ENCODE data around the gene RBPJ.
"Not testable (repeated sequence)": the region's sequence is repeated elsewhere in the genome, so short reads cannot be mapped to it uniquely, and the experiment has no call there.

Gene RBPJ

DNA sequence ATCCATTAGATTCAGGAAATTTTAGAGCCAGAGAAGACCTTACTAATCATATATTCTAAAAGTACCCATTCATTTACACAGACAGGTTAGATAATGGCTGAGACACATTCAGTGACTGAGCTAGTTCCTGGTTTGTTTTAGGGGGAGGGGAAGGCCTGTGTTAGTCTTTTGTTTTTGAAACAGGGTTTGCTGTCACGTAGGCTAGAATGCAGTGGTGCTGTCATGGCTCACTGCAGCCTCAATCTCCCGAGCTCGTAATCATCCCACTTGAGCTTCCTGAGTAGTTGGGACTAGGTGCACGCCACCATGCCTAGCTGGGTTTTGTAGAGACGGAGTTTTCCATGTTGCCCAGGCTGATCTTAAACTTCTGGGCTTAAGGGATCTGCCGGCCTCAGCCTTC is 10.1 kb downstream of the RBPJ start:
- in situ Hi-C loops (cut with MboI; ENCODE audit: low pct_unique_long_range_greater_than_20kb, low sequenced_read_pairs), result no loop called here
- no peak for DNase-seq

DNA sequence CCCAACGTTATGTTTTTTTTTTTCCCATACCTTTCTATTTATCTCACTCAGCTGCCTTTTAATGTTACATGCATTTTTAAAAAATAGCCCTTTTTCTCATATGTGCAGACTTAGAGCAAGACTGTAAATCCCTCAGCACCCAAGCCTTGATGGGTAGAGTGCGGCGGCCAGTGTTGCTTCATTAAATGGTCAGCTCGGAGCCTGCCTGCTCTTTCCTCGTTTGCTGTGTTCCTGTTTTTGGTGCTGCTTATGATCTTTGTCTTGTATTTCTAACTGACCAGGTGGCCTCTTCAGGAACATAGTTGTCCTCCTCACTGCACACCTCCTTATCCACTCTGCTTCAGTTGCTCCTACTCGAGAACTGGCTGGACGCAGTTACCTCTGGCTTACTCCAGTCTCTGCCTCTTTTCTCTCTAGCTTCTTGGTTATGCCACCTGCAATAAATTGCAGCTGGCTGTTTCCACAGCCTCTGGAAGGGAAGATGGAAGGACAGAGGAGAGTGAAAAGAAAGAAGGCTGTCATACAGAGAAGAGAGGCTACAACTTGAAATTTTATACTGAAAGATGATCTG is 10.7 kb downstream of the RBPJ start:
- in situ Hi-C loops (cut with MboI; ENCODE audit: low pct_unique_long_range_greater_than_20kb, low sequenced_read_pairs), result no loop called here
- DNase-seq, result no peak

DNA sequence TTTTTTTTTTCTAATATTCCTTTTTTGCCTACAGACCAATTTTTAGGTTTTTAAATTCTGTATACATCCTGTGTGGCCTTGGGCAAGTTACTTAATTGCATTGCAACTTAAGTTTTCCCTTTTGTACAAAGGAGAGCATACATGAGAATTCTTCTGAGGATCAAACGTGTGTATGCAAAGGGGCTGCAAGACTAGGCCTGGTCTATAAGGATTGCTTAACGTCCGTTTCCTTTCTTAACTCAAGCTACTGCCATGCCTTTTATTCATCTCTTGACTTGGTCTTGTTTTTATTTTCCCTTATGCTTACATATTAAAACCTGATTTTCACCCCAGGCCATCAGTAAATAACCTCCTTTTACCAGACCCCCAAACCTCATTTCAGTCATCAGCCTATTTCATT is 13.6 kb downstream of the RBPJ start:
- in situ Hi-C loops (cut with MboI; ENCODE audit: low pct_unique_long_range_greater_than_20kb, low sequenced_read_pairs), result no loop called here
- DNase-seq, result no peak

DNA sequence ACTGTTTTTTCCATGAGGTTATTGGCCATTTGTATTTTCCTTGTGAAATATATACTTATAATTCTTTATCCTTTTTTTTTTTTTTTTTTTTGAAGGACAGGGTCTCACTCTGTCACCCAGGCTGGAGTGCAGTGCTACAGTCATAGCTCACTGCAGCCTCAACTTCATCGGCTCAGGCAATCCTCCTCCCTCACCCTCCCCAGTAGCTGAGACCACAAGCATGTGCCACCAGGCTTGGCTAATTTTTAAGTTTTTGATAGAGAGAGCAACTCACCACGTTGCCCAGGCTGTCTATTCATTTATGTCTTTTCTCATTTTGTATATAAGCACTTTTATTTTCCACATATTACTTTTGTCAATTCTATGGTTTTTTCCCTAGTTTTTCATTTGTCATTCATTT is 16.8 kb downstream of the RBPJ start:
- in situ Hi-C loops (cut with MboI; ENCODE audit: low pct_unique_long_range_greater_than_20kb, low sequenced_read_pairs), result no loop called here
- no peak for DNase-seq

DNA sequence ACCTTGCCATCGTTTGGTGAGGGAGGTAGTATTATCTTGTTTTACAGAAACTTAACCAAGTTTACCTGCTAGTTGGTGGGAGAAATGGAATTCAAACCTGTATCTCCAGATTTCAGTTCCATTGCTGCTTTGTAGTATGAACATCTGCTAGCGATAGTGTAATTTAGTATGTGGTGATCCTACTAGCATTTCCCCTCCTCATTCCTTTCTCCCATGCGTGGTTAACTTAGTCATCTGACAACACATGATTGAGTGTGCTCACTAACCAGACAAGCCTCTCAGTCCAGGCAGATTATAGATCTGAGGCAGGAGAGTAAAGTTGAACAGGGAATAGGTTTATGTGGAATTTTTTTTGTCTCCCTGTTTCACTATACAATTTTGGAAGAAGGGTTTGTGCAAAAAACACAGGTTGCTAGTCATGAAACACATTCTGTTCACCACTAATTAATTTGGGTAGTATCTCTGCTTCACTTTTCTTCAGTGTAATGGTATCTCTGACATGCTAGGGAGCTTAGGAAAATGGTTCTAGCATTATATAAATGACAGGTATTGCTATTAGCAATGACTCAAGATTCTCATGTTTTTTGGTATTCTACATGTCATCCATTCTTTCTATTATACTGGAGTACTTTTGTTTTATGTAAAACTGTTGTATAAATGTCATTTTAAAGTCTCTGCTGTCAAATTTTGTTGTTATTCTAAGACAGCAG is 21.7 kb downstream of the RBPJ start:
- no peak for DNase-seq
- in situ Hi-C loops (cut with MboI; ENCODE audit: low pct_unique_long_range_greater_than_20kb, low sequenced_read_pairs), result no loop called here

DNA sequence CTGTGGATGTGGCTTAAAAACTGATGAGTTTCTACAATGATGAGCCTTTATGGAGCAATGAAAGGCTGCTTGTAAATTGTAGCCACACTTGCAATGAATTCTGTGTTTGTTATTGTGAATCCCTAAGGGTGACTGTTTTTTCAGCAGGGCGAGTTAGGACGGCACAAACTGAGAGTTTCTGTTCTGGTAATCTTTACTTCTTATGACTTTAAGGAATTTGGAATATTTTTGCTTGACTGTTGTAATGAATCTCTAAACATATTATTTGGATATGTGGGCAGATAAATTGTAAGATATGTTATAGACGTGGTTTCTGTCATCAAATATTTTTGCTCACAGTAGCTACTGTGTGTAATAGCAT is 22.2 kb downstream of the RBPJ start:
- in situ Hi-C loops (cut with MboI; ENCODE audit: low pct_unique_long_range_greater_than_20kb, low sequenced_read_pairs), result no loop called here
- no peak for DNase-seq

DNA sequence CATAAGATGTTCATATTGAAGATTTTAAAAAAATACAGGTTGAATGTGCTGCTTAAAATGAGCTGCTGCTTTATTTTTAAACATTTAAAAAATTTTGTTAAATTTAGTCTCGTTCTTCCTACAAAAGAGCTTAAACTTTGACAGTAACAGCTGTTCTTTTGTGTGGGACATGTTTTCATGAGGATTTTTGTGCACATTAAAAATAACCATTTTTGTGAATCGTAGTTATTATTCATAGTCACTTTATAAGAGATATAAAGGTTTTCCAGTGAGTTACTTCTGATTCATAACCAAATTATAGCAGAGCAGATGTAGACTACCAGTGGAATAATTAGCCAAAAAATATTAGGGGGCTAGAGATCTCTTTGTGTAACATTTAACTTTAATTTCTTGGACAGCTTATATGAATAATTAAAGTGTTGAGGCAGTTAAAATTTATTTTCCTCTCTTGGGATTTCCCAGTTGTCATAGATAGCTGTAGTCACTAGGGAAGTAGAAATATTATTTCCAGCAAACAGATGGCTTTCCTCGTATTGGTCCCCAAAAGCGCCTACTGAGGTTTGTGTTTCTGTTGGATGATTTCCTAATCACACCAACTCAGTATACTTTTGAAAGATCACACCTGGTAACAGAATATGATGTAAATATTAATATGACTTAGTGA is 24.2 kb downstream of the RBPJ start:
- in situ Hi-C loops (cut with MboI; ENCODE audit: low pct_unique_long_range_greater_than_20kb, low sequenced_read_pairs), result no loop called here
- no peak for DNase-seq

DNA sequence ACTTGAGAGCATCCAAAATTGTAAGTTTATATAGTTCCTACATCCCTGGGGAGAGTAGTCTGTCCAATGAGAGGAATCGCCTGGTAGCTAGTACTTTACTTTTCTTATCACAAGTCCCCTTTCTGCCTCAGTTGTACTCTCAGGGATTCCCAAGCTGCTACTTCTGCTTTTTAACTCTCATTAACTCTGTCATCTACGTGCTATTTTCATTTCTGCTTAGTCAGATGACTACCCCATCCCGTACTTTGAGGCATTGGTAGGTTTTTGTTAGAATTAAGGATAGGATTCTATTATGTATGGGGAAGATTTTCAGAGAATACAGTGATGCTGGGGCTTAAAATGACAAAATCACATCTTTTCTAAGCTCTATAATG is 24.7 kb downstream of the RBPJ start:
- no peak for DNase-seq
- in situ Hi-C loops (cut with MboI; ENCODE audit: low pct_unique_long_range_greater_than_20kb, low sequenced_read_pairs), result no loop called here

DNA sequence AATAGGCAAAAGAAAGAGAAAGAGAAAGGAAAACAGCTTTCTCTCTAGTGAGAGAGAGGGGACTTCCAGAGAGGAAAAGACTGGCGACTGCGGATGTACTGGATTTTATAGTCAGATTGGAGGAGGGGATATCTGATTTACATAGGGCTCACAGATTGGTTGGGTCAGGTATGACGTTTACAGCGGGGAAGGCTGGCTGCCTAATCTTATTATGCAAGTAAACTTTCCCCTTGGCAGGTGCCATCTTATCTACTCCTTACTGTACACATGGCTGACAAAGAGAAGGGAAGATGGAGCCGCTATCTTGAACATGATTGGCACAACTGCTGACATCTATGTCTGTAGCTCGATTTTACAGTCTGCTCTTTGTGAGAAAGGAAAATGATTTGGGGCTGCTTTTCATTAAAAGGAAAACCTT is 25.4 kb downstream of the RBPJ start:
- in situ Hi-C loops (cut with MboI; ENCODE audit: low pct_unique_long_range_greater_than_20kb, low sequenced_read_pairs), result no loop called here
- DNase-seq, result no peak

DNA sequence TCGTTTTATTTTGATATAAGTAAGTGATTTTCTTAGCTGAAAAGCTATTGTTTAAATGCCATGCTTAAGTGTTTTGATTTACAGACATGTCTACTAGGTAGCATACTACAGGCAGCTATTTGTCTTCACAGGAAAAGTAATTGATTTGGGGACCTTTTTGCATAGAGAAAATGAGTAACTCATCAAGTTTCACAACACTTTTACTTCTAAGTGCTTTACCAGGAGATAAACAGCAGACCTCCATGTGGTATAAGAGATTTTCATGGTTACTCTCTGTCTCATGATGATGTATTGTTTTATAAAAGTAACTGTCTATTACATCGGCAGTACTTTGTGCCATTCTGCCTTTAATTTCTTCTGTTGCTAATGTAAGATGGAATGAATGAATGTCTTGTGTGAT is 28.7 kb downstream of the RBPJ start:
- in situ Hi-C loops (cut with MboI; ENCODE audit: low pct_unique_long_range_greater_than_20kb, low sequenced_read_pairs), result no loop called here
- no peak for DNase-seq

DNA sequence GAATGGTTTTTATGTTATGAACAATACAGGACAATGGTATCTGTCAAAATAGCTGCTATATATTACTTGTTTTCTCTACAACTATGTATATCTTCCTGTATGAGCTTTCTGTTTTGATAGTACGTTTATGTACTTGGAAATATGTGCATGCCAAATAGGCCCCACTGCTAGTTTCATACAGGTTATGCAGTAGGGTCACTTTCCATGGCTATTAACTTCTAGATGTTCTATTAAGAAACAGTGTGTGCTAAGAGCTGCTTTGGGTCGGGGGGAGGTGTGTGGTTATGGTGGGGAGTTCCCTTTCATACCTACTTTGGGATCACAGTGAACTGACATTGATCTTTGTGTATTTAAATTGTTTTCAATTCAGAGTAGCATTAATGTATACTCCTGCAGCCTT is 30.9 kb downstream of the RBPJ start:
- in situ Hi-C loops (cut with MboI; ENCODE audit: low pct_unique_long_range_greater_than_20kb, low sequenced_read_pairs), result no loop called here

DNA sequence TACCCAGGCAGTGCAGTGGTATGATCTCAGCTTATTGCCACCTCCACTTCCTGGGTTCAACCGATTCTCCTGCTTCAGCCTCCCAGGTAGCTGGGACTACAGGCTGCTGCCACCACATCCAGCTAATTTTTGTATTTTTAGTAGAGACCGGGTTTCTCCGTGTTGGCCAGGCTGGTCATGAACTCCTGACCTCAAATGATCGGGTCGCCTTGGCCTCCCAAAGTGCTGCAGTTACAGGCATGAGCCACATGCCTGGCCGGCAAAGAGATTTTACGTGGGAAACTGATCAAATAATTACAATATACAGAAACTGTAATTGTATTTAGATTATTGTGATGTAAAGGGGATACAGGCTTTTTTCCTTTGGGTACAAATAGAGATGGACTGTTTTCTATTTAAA is 33.7 kb downstream of the RBPJ start:
- no peak for DNase-seq
- in situ Hi-C loops (cut with MboI; ENCODE audit: low pct_unique_long_range_greater_than_20kb, low sequenced_read_pairs), result no loop called here

More for the DNA sequence above, 30.9 kb downstream of the RBPJ start:
- DNase-seq, result no peak

DNA sequence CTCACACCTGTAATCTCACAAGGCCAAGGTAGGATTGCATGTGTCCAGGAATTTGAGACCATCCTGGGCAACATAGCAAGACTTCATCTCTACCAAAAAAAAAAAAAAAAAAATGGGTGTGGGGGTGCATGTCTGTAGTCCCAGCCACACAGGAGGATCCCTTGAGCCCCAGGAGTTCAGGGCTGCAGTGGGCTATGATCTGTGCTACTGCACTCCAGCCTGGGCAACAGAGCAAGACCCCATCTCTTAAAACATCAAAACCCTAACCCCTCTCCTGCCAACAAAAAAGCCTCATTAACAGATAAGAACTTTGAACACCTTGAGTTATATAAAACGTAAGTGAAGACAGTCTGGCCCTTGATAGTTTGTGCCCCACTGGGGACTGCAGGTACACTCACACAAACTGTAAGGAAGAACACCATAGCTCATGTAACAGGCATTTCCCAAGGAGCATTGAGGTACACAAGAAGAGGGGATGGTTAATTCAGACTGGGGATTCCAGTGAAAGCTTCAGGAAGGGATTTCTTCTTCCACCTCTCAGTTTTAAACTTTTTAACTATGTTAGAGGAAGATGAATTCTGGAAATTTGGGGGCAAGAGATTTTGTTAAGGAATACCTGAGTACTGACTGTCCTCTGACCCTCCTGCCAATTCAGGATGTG is 34.7 kb downstream of the RBPJ start:
- DNase-seq, result no peak
- in situ Hi-C loops (cut with MboI; ENCODE audit: low pct_unique_long_range_greater_than_20kb, low sequenced_read_pairs), result no loop called here

DNA sequence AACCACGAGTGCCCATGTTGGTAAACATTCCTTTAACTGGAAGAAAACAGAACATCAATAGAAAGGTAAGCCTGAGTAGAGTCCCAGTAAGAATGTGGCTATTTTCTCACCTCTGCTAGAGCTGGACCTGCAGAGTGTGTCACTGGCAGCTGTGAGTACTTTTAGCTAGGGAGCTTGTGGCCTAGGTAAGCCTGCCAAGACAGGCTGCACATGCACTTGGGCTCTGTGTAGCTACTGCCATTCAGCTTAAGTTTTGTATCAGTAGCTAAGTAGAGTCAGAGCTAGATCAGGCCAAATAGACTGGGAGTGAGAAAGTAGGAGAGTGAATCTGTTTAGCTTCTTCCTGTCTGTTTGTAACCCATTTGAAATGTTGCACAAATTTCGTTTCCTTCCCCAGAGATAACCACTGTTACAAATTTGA is 35.3 kb downstream of the RBPJ start:
- in situ Hi-C loops (cut with MboI; ENCODE audit: low pct_unique_long_range_greater_than_20kb, low sequenced_read_pairs), result no loop called here
- DNase-seq, result no peak

DNA sequence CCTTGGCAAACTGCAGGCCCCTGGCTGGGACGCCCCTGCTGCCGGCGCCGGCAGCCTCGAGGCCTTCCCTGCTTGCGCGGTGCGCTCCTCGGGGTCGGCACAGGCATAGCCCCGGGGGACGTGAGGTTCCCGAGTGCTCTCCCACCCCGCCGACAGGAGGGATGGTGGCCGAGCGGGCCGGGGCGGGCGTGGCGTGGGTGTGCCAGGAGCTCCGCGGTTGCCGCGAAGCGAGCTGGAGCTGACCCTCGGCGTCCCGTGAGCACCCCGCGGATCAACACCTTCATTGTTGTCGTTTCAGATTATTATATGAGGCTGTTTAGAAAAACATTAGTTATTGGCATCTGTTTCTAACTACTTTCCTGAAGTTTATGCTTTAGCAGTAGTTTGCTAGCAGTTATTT is 38.7 kb downstream of the RBPJ start:
- DNase-seq; in situ Hi-C loops (cut with MboI; ENCODE audit: low pct_unique_long_range_greater_than_20kb, low sequenced_read_pairs): not testable (repeated sequence)

DNA sequence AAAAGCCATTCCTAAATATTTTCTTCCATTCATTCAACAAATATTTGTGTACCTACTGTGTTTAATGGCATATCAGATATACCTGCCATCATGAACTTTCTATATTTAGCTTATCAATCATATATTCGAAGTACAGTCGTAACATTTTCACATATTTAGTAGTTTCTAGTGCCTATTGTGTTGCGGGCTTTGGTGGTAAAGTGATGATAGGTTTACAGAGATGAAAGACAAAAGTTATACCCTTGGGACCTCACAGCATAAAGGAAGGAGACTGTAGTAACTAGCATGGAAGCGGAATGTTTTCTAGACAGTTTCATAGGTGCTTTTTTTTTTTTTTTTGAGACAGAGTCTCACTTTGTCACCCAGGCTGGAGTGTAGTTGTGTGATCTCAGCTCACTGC is 39.5 kb downstream of the RBPJ start:
- in situ Hi-C loops (cut with MboI; ENCODE audit: low pct_unique_long_range_greater_than_20kb, low sequenced_read_pairs), result no loop called here

DNA sequence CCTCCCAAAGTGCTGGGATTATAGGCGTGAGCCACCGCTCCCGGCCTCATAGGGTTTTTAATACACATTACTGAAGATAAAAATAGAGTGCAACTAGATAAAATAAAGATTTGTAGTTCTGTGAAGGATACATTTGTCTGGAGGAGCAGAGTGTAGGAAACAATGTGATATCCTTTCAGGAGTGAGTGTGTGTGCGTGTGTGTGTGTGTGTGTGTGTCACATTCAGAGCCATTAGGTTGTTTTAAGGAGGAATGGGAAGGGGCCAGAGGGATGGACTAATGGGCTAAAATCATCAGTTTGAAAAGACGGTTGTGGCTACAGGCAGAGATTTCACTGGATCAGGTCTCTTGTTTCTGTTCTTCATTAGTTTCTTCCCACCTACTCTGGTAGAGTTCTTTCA is 40.0 kb downstream of the RBPJ start:
- no peak for DNase-seq
- in situ Hi-C loops (cut with MboI; ENCODE audit: low pct_unique_long_range_greater_than_20kb, low sequenced_read_pairs), result no loop called here

More for the DNA sequence above, 39.5 kb downstream of the RBPJ start:
- DNase-seq, result no peak

DNA sequence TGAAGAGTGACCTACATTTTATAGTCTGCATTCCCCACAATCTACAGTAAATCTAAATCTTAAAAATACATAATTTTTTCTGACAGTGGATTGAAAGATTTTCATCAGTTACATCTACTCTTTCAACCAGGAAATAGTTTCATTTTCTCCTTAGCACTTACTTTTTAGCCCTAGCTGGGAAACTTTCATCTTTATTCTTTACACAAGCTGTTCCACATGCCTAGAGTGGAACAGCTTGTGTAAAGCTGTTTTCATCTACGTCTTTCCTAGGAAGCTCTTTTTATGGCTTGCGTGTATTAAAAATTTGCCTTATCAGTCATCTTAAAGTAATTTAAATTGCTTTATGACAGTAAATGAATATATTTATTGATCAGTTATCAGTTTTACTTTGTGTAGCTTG is 40.5 kb downstream of the RBPJ start:
- no peak for DNase-seq
- in situ Hi-C loops (cut with MboI; ENCODE audit: low pct_unique_long_range_greater_than_20kb, low sequenced_read_pairs), result no loop called here

DNA sequence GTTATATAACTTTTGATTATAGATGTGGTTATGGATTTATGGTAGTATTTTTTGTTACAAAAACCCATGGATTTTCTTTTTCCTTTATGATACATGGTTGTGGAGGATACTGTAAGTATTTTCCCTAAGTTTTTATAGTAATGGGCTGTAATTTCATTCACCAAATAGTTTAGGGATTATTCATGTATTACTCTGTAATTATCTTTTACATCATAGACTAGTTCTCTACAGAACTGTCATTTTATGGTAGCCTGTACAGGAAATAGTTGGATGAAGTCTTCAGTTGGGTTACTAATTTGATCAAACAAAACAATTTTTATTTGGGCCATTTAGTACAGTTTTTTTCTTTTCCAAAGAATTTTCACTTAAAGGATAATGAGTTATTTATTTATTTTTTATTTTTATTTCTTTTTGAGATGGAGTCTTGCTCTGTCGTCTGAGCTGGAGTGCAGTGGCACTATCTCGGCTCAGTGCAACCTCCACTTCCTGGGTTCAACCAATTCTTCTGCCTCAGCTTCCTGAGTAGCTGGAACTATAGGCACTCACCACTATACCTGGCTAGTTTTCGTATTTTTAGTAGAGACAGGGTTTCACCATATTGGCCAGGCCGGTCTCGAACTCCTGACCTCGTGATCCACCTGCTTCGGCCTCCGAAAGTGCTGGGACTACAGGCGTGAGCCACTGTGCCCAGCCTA is 42.1 kb downstream of the RBPJ start:
- in situ Hi-C loops (cut with MboI; ENCODE audit: low pct_unique_long_range_greater_than_20kb, low sequenced_read_pairs), result no loop called here
- no peak for DNase-seq

Data from KBM-7 (cell line).